K562 treated with DMSO at 1 percent for 4 hours (cell line): ENCODE results near the gene CD300LD. TPM values are rescaled to one million over a fixed set of nuclear protein-coding genes. Genes with fewer than 3 reads are reported as not detected.

ENCODE experiments used
- total RNA-seq: library from RNA; unstranded; fragments of 300-600 nt; gene quantifications from 2 replicates; pipeline ENCODE4 v1.2.3, GENCODE V29; 2022; ENCODE audit not compliant: insufficient read depth

The CD300LD gene
- total RNA-seq: not detected in 2 replicates

DNA sequence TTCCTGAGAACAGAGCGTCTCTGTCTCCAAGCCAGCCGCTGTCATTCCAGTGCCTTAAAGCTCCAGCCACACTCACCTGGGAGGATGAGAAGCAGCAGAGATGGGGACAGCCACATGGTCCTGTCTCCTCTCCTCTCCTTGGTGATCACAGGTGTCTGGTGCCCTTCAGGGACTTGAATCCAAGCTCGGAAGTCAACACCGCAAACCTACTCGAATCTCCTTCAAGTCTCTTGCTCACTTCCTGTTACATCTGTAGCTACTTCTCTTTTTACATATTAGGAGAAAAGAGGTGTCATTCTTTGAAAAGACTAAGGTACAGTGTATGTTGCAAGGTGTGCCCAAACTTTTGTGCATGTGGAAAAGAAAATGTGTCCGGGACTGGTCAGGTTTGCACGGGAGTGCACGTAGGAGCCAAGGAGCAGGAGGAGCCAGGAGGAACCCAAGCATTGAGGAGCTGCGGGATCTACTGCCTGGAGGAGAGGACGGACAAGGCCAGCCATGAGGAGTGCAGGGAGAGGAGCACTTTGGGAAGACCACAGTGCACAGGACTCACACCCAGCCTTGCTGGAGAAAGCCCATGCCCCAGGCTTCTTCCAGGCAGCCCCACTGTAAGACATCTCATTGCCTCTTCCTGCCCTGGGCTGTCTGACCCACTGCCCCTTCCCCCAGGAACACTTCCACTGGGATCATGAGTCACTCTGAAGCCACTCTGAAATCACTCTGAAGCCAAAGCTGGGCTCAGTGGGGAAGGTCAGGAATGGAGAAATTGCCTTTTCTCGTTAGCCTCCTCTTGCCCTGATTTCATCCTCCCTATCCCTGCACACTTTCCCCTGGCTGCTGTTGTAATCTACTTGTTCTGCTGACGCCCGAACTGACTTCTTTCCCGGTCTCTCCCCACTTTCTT lies at the start of gene CD300LD:
TSS of gene CD300LD (minus strand) at position 197 of the 904 bp plus-strand sequence. CDS start at position 116, 81 bp downstream.

DNA sequence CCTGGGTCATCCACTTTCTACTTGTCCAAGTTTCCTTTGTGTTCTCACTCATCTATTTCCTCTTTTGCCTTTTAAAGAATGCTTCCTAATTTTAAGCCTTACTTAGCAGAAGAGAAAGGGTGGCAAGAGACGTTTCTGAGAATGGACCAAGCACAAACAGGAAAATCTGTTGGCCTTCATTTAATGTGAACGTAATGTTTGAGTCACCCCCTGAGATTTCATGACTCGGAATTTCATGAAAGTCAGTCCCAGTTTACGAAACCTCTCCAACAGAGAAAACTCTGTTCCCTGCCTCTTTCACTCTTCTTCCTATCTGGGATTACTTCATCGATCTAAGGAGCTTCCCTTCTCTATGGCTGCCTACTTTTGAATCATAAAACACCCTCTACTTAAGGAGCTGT lies 31.6 kb upstream of the CD300LD start, which contains the start of gene CD300E:
TSS of gene CD300E (minus strand) at position 46 of the 401 bp plus-strand sequence. CDS start 117 bp downstream, outside the sequence.

DNA sequence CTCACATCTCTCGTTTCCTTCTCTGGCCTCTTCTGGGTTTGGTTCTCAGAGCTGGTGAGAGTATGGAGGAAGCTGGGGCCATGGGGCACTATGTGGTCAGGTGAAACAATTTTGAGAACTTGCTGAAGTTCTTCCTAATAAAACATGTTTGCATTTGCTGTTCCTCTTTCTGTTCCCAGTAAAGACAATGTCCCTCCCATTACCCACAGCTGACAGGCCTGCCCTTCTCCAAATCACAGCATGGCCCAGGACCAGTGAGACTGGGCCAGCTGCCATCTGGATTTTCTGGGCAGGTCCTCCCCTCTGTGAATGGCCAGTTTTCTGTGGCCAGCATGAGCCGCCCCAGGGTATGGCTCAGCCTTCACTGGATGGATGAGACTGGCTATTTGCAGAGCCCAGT lies 24.7 kb downstream of the CD300LD start, which contains the start of gene CD300H:
TSS of gene CD300H (minus strand) at position 113 of the 400 bp plus-strand sequence.

DNA sequence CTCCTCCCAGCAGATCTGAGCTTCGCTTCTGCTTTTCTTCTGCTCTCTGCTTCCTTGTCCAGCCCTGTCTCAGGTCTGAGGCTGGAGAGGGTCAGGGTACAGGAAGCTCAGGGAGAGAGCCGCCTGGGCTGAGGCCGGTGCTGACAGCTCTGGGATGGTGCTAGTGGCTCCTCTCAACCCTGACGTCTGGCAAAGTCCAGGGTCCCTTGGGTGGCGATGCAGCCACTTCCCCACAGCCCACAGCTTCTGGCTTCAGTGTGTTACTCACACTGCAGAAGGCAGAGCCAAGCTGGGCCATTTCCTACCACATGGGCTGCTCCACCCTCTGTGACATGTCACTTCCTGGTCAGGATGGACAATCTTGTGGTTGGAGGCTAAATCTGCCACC lies 46.2 kb downstream of the CD300LD start, which contains the start of gene CD300C:
TSS of gene CD300C (minus strand) at position 273 of the 388 bp plus-strand sequence. CDS start 333 bp downstream, outside the sequence.

DNA sequence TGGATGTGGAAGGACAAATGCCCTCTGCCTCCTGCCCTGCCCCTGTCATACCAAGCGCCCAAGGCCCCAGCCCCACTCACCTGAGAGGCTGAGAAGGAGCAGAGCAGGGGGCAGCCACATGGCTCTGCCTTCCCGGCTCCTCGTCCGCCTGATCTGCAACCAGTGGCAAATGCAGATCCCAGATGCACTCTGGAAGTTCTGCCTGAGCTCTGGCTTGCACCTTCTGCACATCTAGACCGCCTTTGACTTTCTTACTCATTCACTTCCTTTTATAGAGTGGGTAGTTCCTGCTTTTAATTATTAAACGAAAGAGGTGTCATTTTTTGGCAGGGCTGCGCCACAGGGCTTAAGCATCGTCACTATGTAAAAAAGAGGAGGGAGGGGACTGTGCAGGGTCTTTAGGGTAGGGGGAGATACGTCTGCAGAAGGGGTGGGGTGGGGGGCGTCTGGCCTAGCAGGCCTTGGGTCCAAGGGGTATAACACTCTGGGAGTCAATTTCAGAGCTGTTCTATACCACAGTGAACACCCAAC lies 60.8 kb downstream of the CD300LD start, which contains the start of gene CD300LB:
TSS of gene CD300LB (minus strand) at position 245 of the 531 bp plus-strand sequence. CDS start at position 120, 125 bp downstream.

Other genes with a start within 250 kb of the CD300LD start
- gene BTBD17, start 230.4 kb downstream of the CD300LD start, total RNA-seq: not detected in 2 replicates
- not detected in 2 replicates for gene GPR142, start 224.8 kb downstream of the CD300LD start, total RNA-seq
- 6.6 and 15.4 TPM in 2 replicates for gene GPRC5C, start 160.2 kb downstream of the CD300LD start, total RNA-seq
- 1.5 and 3.1 TPM in 2 replicates for gene CD300A, start 125.6 kb downstream of the CD300LD start, total RNA-seq
- gene CD300LB, start 60.8 kb downstream of the CD300LD start, total RNA-seq: not detected in 2 replicates
- not detected in 2 replicates for gene CD300C, start 46.2 kb downstream of the CD300LD start, total RNA-seq
- gene CD300H, start 24.8 kb downstream of the CD300LD start, total RNA-seq: not detected in 2 replicates
- not detected in 2 replicates for gene CD300E, start 31.5 kb upstream of the CD300LD start, total RNA-seq
- not detected in 2 replicates for gene CD300LF, start 120.6 kb upstream of the CD300LD start, total RNA-seq
- not detected in 2 replicates for gene RAB37, start 145.0 kb upstream of the CD300LD start, total RNA-seq
- gene NHERF1, start 156.3 kb upstream of the CD300LD start, total RNA-seq: 72.2 and 83.0 TPM in 2 replicates
- 22.0 and 26.5 TPM in 2 replicates for gene NAT9, start 184.1 kb upstream of the CD300LD start, total RNA-seq